ENCODE results near the gene TEKT4.
"Not testable (repeated sequence)": the region's sequence is repeated elsewhere in the genome, so short reads cannot be mapped to it uniquely, and the experiment has no call there.

TEKT4 gene

DNA sequence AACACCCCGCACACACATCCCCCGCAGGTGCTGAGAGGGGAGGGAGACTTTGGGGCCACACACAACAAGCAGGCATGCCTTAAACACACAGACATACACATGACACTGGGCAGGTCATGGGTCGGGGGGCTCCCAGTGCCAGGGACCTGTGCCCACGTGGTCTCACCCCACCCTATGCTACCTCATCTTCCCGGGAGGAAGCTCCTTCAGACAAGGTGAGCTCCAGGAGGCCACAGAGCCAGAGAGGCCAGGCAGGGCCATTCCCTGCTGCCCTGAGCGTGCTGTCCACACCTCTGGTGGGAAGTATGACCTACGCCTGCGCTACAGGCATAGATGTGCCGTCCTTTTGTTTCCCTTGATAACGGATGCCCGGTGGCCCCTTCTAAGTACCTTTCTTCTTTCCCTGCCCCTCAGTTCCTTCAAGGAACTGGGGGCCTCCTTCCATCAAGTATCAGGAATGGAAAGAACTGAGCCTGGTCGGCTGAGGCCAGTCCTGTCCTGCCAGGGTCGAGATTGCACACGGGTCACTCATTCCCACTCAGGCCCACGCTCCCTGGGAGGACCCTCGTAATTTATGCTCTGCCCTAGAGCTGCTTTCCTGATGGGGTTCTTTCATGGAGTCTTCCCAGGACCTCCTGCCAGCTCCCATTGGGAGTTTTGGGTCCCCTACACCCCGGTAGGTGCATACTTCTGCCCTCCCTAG, 4.7 kb downstream of the TEKT4 start:
- no peak overlapping the region for H3K4me3 ChIP-seq (ENCODE audit: low read depth, low read length)

DNA sequence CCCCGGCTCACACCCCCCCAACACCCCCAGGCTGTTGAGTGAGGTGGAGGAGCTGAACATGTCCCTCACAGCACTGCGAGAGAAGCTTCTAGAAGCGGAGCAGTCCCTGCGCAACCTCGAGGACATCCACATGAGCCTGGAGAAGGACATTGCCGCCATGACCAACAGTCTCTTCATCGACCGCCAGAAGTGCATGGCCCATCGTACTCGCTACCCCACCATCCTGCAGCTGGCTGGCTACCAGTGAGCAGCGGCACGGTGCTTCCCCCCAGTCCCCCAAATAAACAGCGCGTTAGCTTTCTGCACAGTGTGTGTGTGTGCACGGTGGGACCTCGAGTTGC, 5.3 kb downstream of the TEKT4 start:
- no peak overlapping the region for H3K4me3 ChIP-seq (ENCODE audit: low read depth, low read length)

DNA sequence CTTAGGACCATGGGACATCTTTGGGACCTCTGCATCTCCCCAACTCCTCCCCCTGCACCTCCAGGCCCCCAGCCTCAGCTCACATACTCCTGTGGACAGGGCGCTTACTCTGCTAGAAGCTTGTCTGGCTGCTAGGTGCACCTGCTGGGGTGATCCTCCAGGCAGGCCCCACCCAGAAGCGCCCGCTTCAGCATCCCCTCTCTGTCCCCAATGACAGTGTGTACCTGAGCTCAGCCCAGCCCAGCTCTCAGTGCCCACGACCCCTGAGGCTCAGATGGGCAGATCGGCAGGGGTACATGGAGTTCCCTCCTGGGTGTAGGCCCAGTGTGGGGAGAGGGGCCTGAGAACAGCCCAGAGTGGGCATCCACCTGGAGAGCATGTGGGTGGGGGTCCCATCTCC, 5.9 kb downstream of the TEKT4 start:
- H3K4me3 ChIP-seq (ENCODE audit: low read depth, low read length): no peak overlapping the region

DNA sequence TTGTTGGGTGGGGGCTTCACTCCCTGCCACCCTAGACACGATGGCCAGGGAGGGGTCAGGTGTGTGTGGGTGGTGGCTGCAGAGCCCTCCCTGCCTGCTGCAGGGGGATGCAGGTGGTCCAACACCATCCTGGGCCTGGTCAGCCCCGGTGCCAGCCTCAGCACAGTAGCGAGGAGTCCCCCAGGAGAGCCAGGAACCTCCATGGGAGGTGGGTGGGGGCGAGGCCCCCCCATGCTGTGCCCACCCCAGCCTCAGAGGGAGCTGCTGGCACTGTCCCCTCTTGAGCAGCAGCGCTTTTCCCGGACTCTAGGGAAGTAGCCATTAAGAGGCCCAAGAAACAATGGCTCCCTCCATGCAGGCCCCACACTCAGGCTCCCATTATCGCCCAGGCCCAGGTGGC, 7.3 kb downstream of the TEKT4 start:
- not testable (repeated sequence) for H3K4me3 ChIP-seq (ENCODE audit: low read depth, low read length)

DNA sequence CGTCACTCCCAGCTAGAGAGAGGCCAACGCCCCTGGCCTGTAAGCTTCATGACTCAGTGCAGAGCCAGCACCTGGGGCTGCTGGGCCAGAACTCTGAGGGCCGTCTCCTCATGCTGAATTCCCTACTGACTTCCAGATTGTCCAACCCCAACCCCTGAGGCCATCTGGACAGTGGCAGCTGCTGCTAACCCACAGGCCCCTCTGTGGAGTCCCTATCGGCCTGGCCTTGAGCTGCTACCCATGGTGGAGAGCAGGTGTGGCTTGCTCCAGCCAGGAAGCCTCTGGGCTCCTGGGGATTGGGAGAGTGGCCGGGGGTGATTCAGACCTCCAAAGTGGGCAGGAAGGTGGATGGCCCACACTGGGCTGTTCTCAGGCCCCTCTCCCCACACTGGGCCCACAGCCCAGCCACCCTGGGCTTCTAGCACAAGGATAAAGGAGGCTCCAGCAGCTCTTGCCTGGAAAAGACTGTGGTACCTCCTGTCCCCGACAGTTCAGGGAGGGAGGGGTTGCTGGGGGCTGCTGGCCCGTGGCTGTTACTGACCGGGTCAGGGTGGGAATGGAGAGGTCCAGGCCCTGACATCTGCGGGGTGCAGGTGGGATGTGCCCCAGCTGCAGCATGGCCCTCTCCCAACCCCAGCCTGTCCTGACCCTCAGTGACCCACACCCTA, 8.2 kb downstream of the TEKT4 start:
- no peak overlapping the region for H3K4me3 ChIP-seq (ENCODE audit: low read depth, low read length)

DNA sequence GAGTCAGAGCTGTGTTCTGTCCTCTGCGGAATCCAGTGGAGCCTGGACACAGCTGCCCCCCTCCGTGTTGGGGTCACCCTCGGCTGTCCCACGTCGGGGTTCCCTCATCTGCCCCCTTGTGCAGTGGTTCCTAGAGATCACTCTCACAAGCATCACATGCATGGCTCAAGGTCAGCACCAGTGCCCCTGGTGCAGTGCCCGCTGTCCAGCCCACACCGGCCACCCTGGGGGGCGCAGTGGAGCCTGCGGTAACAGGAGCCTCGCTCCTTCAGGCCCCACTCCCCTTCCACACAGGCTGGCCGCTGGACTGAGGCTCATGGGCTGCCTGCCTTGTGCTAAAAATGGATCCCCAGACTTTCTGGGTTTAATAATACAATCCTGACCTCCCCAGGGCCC, 8.8 kb downstream of the TEKT4 start:
- H3K4me3 ChIP-seq (ENCODE audit: low read depth, low read length): no peak overlapping the region

DNA sequence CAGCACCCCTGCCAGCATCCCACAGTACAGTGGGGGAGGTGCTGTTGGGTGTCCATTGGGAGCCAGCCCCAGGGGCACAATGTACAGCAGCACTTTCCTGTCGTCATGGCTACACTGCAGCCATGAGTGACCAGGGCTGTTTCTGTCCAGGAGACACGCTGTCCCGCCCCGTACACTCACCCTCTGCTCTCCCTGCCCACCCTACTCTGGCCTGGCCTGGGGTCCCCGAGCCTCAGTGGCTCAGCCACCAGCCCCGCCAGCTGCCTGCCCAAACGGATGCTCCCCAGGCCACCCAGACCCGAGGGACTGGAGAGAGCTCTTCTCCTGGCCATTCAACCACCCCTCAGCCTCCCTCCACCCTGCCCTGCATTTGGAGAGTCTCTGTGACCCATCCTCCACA, 9.3 kb downstream of the TEKT4 start:
- H3K4me3 ChIP-seq (ENCODE audit: low read depth, low read length): no peak overlapping the region

DNA sequence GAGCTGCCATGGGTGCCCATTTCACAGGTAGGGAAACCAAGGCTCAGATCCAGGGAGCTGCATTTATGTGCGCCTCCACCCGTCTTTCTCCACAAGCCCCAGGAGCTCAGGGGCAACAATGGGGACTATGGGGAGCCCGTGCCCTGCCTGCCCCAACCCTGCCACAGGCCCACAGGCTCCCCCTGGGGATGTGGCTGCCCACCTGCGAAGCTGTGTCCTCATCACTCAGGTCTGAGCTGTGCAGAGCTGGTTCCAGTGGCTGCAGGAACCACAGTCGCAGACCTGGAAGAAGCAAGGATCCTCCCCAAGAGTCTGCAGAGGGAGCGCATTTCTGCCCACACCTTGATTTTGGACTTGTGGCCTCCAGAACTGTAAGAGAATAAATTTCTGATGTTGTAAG, 9.8 kb downstream of the TEKT4 start:
- no peak overlapping the region for H3K4me3 ChIP-seq (ENCODE audit: low read depth, low read length)

DNA sequence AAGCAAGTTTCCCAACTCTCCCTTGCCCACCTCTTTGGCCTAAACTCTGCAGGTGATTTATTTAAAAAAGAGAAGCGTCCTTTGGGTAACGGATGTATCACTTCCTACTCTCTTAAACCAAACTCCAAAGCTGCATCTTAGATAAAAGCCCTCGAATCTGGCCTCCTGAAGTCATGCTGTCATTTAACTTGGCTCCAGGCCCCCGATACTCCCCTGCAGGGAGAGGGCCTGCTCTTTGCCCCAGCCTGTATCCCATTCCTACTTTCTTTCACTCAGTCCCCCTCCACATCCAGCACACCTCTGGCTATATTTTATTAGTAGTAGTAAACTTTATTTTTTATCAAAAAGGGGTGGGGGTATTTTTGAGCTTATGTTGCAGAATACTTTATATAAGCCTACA, 19.0 kb downstream of the TEKT4 start:
- no peak overlapping the region for H3K4me3 ChIP-seq (ENCODE audit: low read depth, low read length)

DNA sequence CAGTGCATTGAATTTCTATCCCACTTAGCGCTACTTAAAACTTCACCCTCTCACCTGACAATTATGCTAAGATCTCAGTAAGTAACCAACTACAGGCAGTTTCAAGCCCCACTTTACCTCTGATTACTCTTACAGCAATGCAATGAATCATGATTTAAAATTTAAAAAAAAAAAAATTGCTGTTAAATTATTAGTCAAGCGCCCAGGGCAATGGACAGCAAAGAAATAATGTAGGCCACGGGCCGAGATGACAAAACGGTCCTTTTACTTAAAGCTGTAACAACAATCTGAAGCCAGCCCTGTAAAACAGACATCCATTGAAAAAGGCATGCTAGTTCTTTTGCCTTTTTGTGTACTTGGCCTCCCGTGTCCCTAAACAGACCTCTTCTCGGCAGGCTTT, 24.0 kb downstream of the TEKT4 start:
- not testable (repeated sequence) for H3K4me3 ChIP-seq (ENCODE audit: low read depth, low read length)

DNA sequence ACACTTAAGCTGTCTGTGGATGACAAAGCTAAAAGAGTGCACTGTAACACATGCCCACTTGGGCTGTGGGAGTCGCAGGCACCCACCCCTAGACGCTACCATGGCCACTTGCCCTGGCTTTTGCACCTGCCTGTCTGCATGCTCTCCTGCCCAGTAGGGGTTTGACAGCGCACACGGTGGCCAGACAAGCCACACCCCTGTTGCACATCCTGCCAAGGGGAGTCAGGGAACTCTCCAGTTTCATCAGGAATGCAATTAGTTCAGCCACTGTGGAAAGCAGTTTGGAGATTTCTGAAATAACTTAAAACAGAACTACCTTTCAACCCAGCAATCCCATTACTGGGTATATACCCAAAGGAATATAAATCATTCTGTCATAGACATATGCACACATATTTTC, 35.7 kb downstream of the TEKT4 start:
- H3K4me3 ChIP-seq (ENCODE audit: low read depth, low read length): not testable (repeated sequence)

DNA sequence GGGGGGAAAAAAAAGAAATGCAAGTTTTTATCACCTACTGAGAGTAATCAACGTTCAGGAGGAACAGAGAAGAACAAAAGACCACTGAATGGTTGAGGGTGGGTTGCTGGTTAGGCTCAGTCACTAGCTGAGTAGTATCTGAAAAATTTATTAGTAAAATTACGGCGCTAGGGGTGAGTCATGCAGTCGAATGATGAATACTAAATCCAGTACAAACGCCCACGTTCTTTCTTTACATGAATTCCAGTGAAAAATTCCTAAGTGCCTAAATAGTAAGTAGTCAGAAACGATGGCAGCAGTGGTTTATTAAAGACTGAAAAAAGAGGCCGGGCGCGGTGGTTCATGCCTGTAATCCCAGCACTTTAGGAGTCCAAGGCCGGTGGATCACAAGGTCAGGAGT, 52.0 kb downstream of the TEKT4 start:
- H3K4me3 ChIP-seq (ENCODE audit: low read depth, low read length): no peak overlapping the region

DNA sequence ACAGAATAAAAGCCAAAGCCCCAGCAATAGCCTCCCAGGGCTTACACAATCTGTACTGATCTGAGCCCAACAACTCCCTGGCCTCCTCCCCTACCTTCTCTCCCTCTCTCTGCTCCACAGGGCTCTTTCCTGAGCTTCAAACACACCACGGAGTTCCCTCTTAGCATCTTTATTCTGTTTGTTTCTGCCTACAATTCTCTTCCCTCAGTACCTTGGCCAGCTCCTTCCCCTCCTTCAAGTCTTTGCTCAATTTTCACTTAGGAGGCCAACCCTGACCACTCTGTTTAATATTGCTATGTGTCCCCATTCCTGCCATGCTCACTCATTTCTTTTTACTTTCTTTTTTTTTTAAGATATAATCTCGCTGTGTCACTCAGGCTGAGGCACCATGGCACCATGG, 53.8 kb downstream of the TEKT4 start:
- H3K4me3 ChIP-seq (ENCODE audit: low read depth, low read length): not testable (repeated sequence)
